ENCODE results near the gene TEAD2.
"Not testable (repeated sequence)": the region's sequence is repeated elsewhere in the genome, so short reads cannot be mapped to it uniquely, and the experiment has no call there.

TEAD2 gene

GRCh38 chr19:49383599-49383998 lies 21.4 kb upstream of the TEAD2 start:
- DNase-seq (ENCODE audit: low spot score): no peak

DNA sequence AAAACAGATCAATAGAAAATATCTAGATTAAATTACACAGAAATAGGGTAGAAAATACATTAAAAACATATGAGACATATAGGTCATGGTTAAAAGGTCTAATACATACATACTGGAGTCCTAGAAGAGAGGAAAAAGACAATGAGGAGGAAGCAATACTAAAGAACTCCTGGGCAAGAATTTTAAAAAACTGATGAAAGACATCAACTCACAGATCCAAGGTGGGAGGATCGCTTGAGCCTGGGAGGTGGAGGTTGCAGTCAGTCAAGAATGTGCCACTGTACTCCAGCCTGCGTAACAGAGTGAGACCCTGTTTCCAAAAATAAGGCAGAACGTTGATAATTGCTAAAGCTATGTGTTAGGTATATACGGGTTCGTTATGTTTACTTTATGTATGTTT lies 20.4 kb upstream of the TEAD2 start:
- no peak for DNase-seq (ENCODE audit: low spot score)

DNA sequence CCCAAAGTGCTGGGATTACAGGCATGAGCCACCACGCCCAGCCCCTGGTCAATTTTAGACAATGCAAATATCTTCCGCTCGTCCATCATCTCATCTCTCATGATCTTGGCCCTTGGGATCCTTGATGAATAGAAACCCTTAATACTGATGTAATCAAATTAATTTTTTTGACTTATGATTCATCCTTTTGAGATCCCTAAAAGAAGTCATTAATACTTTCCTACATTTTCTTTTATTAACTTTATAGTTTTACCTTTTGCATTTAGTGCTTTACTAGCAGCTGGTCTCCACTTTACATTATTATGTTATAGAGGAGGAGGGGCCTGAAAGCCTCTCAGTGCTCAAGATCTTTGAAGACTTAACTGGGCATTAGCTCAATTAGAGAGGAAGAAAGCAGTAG lies 18.2 kb upstream of the TEAD2 start:
- DNase-seq (ENCODE audit: low spot score): no peak

DNA sequence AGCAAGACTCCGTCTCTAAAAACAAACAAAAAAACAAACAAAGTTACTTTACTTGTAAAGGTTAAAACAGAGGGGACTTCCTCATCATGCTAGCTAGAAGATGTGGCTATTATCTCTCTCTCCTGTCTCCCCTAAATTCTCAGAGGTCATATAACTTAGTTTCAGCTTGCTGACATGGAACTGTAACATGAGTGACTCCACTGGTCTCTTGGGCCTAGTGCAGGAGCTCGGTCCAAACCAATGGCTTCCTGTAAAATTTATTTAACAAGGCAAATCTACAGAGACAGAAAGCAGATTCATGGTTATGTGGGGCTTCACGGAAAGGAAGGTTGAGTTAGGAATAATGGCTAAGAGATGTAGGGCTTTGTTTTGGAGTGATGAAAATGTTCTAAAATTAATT lies 16.3 kb upstream of the TEAD2 start:
- no peak for DNase-seq (ENCODE audit: low spot score)

DNA sequence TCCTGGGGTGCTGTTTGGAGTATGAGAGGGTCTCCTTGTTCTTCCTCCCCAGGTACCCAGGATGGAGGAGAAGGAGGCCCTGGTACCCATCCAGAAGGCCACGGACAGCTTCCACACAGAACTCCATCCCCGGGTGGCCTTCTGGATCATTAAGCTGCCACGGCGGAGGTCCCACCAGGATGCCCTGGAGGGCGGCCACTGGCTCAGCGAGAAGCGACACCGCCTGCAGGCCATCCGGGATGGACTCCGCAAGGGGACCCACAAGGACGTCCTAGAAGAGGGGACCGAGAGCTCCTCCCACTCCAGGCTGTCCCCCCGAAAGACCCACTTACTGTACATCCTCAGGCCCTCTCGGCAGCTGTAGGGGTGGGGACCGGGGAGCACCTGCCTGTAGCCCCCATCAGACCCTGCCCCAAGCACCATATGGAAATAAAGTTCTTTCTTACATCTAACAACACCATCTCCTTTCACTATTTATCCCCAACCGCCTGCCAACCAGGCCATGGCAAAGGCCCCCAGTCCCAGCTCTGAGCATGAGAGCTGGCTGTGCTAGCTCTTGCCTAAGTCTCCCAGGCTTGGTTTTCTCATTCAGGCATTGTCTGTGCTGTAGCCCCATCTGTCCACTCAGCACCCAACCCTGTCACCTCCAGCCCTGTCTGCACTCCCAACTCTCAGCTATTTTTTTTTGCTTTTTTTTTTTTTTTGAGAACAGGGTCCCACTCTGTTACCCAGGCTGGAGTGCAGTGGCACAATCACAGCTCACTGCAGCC lies 12.6 kb upstream of the TEAD2 start:
- no peak for DNase-seq (ENCODE audit: low spot score)

DNA sequence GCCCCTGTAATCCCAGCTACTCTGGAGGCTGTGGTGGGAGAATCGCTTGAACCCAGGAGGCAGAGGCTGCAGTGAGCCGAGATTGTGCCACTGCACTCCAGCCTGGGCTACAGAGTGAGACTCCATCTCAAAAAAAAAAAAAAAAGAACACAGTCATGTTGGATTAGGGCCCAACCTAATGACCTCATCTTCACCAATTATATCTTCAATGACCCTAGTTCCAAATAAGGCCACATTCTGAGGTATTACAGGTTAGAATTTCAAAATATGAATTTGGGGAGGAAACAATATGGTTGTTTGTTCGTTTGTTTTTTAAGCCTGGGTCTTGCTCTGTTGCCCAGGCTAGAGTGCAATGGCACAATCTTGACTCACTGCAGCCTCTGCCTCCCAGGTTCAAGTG lies 11.0 kb upstream of the TEAD2 start:
- DNase-seq (ENCODE audit: low spot score): not testable (repeated sequence)

DNA sequence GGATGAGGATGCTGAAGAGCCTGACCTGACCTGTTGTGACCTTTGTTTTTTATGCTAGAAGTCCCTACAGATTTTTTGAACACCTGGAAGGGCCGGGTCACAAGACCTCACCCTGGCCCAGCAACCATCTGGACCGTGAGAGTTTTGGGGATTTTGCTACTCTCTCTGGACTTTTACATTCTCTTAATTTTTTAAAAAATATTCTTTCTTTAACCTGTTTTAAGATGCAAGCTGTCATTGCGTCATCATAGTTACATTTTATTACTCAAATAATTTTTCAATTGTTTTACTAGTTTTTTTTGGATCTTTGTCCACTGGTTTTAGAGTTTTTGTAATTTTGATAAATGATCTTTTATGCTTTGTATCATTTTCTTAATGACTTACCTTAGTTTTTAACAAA lies 9.0 kb upstream of the TEAD2 start:
- DNase-seq (ENCODE audit: low spot score): no peak

- no peak for DNase-seq (ENCODE audit: low spot score)
Measured at GRCh38 chr19:49368711-49369358, 6.6 kb upstream of the TEAD2 start.

GRCh38 chr19:49366110-49366509 lies 3.9 kb upstream of the TEAD2 start:
- no peak for DNase-seq (ENCODE audit: low spot score)

- no peak for DNase-seq (ENCODE audit: low spot score)
Measured at GRCh38 chr19:49364083-49364737, 2.0 kb upstream of the TEAD2 start.

DNA sequence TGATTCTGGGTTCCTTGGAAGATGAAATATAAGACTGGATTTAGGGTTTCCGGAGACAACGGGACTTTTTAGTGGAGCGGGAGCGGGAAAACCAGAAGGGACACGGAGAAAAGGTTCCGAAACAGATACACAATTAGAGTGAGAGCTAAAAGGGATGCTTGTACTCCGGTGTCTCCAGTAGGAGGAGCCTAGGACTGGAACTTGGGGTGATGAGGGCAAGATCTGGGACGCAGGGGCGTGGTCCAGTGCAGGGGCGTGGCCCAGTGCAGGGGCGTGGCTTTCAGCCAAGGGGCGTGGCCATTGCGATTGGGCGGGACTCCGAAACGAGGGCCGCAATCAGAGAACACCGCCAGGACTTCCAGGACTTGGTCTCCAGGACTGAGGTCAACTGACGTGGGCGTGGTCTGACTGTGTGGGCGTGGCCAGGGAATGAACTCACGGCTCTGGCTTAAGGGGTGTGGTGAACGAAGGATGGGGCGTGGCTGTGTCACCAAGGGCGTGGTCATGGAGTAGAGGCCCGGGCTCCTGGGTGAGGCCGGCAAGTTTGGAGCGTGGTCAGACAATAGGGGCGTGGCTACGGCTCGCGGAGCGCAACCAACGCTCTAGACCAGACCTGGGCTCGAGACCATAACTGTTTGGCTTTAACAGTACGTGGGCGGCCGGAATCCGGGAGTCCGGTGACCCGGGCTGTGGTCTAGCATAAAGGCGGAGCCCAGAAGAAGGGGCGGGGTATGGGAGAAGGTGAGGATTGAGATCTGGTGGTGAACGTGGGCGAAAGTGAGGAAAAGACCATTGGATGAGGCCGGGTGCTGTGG lies 1.3 kb upstream of the TEAD2 start, which contains the start of gene DKKL1:
TSS of gene DKKL1 (plus strand) at position 610 of the 815 bp plus-strand sequence. CDS start at position 732, 122 bp downstream.
- DNase-seq (ENCODE audit: low spot score): peak; percentile 99

DNA sequence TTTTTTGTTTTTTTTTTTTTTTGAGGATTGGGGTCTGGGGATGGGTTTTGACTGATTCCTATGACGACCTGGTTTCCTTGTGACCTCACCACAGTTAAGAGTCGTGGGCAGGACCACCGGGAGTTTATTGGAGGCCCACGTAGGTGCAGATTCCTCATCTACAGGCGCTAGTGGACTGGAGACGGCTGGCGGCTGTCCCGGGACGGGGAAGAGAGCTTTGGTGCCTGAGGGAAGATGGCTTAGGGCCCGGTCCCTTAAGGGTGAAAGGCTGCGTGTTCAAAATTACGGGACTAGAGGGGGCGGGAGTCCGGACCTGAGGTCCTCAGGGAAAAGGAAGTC lies 682 bp upstream of the TEAD2 start:
- DNase-seq (ENCODE audit: low spot score): peak; percentile 50

- peak; percentile 90 for DNase-seq (ENCODE audit: low spot score)
Measured at GRCh38 chr19:49361438-49362047, 673 bp downstream of the TEAD2 start.

DNA sequence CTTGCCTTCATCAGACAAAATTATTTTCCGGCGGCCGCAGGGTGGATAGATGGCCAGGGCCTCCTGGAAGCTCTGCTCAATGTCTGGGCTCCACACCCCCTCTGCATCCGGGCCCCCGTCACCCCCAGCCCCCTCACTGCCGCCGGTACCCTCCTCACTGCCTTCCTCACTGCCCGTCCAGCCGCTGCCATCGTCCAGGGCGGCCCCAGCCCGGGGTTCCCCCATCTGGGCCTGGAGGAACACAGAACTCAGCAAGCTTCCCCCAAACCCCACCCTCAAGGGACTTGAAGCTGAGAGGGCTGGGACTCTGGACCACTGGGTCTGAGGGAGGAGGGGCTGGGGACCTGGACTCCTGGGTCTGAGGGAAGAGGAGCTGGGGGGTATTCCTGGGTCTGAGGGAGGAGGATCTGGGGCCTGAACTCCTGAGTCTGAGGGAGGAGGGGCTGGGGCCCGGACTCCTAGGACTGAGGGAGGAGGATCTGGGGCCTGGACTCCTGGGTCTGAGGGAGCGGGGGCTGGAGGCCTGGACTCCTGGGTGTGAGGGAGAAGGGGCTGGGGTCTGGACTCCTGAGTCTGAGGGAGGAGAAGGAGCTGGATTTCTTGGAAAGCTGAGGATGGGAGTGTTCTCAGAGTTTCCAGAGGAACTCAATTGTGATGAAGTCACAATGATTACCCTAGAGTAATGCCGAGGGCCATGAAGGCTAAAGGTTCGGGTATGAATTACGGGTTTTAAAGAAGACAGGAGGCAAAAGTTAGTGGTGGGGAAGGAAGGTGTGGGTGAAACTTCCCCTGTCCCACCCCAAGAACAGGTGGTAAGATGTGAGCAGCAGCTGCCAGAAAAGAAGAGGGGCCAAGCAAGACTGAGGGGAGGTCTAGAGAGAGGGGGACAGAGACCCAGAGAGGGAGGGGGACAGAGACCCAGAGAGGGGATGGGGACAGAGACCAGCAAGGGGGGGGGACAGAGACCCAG lies 2.1 kb downstream of the TEAD2 start:
- DNase-seq (ENCODE audit: low spot score): no peak

- DNase-seq (ENCODE audit: low spot score): no peak
Measured at GRCh38 chr19:49357186-49357585, 5.0 kb downstream of the TEAD2 start.

DNA sequence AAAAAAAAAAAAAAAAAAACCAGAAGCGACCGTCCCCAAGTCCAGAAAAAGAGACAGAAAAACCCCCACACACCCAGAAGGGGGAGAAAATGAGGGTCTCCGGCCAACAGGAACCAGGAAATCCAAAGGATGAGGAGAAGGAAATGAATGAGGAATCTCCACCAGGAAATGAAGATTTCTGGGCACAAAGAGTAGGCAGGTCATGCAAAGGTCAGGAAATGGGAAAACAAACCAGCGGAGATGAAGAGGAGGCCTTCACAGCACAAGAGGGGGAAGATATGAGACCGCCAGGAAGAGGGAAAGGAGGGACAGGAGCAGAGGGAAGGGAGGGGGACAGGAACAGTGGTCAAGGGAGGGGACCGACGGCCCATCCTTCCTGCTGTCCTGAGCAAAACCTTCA lies 5.8 kb downstream of the TEAD2 start:
- DNase-seq (ENCODE audit: low spot score): no peak

DNA sequence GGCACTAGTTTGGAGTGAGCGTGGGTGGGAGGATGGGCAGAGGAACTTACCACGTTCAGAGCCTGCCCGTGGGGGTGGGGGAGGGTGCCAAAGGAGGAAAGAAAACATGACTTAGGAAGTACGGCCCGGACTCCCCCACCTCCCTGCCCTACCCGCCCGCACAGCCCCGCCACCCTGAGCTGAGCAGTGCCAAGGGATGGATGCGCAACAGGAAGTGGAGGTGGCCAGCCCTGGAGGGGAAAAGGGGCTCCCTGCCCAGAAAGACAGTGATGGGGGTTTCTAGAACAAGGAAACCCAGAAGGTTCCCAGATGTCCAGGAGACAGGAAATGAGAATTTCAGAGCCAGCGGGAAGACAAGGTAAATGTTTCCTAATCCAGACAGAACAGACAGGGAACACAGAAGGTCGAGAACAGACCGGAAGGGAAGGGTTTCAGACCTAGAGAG lies 6.3 kb downstream of the TEAD2 start:
- DNase-seq (ENCODE audit: low spot score): no peak

DNA sequence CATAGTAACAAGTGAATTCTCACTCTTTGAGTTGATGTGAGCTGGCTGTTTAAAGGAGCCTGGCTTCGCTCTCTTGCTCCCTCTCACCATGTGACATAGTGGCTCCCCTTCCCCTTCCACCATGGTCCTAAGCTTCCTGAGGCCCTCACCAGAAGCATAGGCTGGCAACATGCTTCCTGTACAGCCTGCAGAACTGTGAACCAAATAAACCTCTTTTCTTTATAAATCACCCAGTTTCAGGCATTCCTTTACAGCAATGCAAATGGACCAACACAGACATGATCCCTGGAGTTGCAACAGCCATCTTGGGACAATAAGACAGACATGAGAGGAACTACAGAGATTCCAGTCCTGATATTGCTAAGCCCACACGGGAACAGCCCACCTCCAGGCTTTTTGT lies 12.6 kb downstream of the TEAD2 start:
- no peak for DNase-seq (ENCODE audit: low spot score)

- DNase-seq (ENCODE audit: low spot score): no peak
Measured at GRCh38 chr19:49348305-49349189, 13.7 kb downstream of the TEAD2 start.

- DNase-seq (ENCODE audit: low spot score): peak; percentile 88
Measured at GRCh38 chr19:49347835-49348234, 14.4 kb downstream of the TEAD2 start.

Measured in AG08396 (cell line).